ENCODE data around the gene PLAAT3. TPM values are rescaled to one million over a fixed set of nuclear protein-coding genes. Genes with fewer than 3 reads are reported as not detected.
"Not testable (repeated sequence)": the region's sequence is repeated elsewhere in the genome, so short reads cannot be mapped to it uniquely, and the experiment has no call there.

Gene PLAAT3
- total and polyA plus RNA-seq, 2 of the 8 experiments (the other 6 are each of a cell fraction or from before 2014, with no cell fraction given), result 109 to 190 TPM

DNA sequence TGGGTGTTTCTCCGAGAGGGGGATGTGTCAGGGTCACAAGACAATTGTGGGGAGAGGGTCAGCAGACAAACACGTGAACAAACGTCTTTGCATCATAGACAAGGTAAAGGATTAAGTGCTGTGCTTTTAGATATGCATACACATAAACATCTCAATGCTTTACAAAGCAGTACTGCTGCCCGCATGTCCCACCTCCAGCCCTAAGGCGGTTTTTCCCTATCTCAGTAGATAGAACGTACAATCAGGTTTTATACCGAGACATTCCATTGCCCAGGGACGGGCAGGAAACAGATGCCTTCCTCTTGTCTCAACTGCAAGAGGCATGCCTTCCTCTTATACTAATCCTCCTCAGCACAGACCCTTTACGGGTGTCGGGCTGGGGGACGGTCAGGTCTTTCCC, 86.1 kb downstream of the PLAAT3 start:
- H3K4ac ChIP-seq (replicated peaks; ENCODE audit: insufficient read length, low read depth, low read length); H3K9me3 ChIP-seq (ENCODE audit: insufficient read depth in 2 of 2, low read depth in 1 of 2, low read length in 1 of 2); H3K27ac ChIP-seq (ENCODE audit: low read depth, low read length); H3K27me3 ChIP-seq (replicated peaks in 1 of 4; ENCODE audit: control insufficient read depth in 3 of 4, extremely low read depth in 1 of 4, insufficient read depth in 3 of 4, low read length in 3 of 4); H3K14ac ChIP-seq (ENCODE audit: insufficient read length); H3K23ac ChIP-seq (ENCODE audit: insufficient read length); H3K23me2 ChIP-seq (ENCODE audit: low read depth, low read length); H2BK20ac ChIP-seq (ENCODE audit: low read length); H2BK12ac ChIP-seq (ENCODE audit: low read depth, low read length); H3K9ac ChIP-seq (replicated peaks in 1 of 4; ENCODE audit: extremely low read depth in 1 of 4, low read depth in 3 of 4, low read length in 3 of 4); H3K79me2 ChIP-seq (ENCODE audit: control insufficient read depth in 1 of 2, insufficient read depth in 2 of 2, low read length in 2 of 2); H4K91ac ChIP-seq (replicated peaks; ENCODE audit: insufficient read length, low read length); CTCF ChIA-PET (ENCODE audit: partially characterized antibody); H3K4me3 ChIP-seq (ENCODE audit: extremely low read depth in 1 of 4, insufficient read depth in 2 of 4, low read depth in 3 of 4, low read length in 4 of 4); H3K36me3 ChIP-seq (ENCODE audit: control insufficient read depth in 2 of 4, insufficient read depth in 4 of 4, low read length in 3 of 4); H4K20me1 ChIP-seq (replicated peaks in 1 of 2; ENCODE audit: control insufficient read depth in 1 of 2, insufficient read depth in 2 of 2, low read length in 2 of 2); H2BK5ac ChIP-seq (ENCODE audit: low read depth, low read length); H2AFZ ChIP-seq (ENCODE audit: low read length); FAIRE-seq; H2BK120ac ChIP-seq (replicated peaks; ENCODE audit: low read depth, low read length); H2AK5ac ChIP-seq (ENCODE audit: low read depth, low read length); H2BK15ac ChIP-seq (ENCODE audit: low read length); H3K18ac ChIP-seq (ENCODE audit: extremely low read depth, low read length); H4K8ac ChIP-seq (ENCODE audit: extremely low read depth, insufficient read depth, low read length); H4K5ac ChIP-seq (ENCODE audit: insufficient read length, low read depth, low read length); DNase-seq (ENCODE audit: low read depth in 1 of 2, low spot score in 2 of 2); H3K56ac ChIP-seq (replicated peaks; ENCODE audit: insufficient read length, low read depth, low read length); H3K79me1 ChIP-seq (ENCODE audit: low read depth, low read length): not testable (repeated sequence)
- 27% methylated on average over 7 of the region's 11 CpGs; no CpG with 5 or more reads in 1 of the 2 experiments for WGBS, 2 experiments (ENCODE audit: extremely low coverage in 1 of 2, insufficient coverage in 1 of 2, insufficient read length in 1 of 2, insufficient replicate concordance in 2 of 2, low coverage in 1 of 2, low lambda C conversion rate in 2 of 2, missing lambda C conversion rate in 1 of 2)
- Histone ChIP-seq H3K4me1 (replicated peaks in 1 of 4; ENCODE audit: control insufficient read depth in 3 of 4, insufficient read depth in 4 of 4, low read length in 3 of 4) (peaks cover 16 to 29% (median 27%) of the 10 kb centered on the region in 4 experiments; a peak in 6 of 7 replicates), H3K4me2 (ENCODE audit: insufficient read depth in 1 of 2, low read depth in 2 of 2, low read length in 2 of 2) (peak overlapping the region in 1 of 2 experiments; percentile 50; a peak in 1 of 4 replicates)
- POLR2A ChIA-PET (ENCODE audit: partially characterized antibody), result interaction anchor here (1.0 to 2.2 kb wide), 3 partner anchors 8 to 23 kb away, joined by 4 to 17 read pairs (median 11); partner anchors contain the start of gene LGALS12
